CD4-positive, alpha-beta T cell treated with Interferon alpha-2 for 1 hour (primary cell): Measurements from ENCODE around the gene ABCC8.
A peak's percentile ranks its signal among the peaks of the same experiment; 100 is the strongest.

ENCODE experiments used
- DNase-seq, 2 donors: peaks; one replicate each; pipeline ENCODE4 v3.0.0-alpha.2; 2020 to 2022

Gene ABCC8

GRCh38 chr11:17401316-17401715 lies 75.3 kb downstream of the ABCC8 start:
- no peak for DNase-seq

- DNase-seq: no peak
Measured at GRCh38 chr11:17400048-17400775, 76.4 kb downstream of the ABCC8 start.

- DNase-seq: no peak
Measured at GRCh38 chr11:17399236-17399635, 77.4 kb downstream of the ABCC8 start.

- DNase-seq: no peak
Measured at GRCh38 chr11:17397311-17398002, 79.2 kb downstream of the ABCC8 start.

- DNase-seq: no peak
Measured at GRCh38 chr11:17396598-17397310, 79.9 kb downstream of the ABCC8 start.

DNA sequence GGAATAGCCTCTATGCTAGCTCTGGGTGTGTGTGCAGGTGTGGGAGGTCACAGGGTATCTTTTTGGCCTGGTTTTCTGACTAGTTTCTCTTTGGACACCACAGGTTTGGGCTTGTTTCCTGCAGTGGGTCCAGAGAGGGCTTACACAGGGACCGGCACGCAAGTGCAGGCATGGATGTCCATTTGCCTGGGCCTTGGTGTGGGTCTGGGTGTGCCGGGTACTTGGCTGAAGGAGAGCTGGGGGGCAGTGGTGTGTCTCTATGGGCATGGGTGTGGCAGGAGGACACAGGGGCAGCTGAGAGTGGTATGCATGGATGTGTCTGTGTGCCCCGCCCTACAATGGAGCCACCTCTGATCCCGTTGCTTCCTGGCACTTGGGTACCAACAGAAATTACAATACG lies 80.7 kb downstream of the ABCC8 start:
- no peak for DNase-seq

GRCh38 chr11:17395554-17395961 lies 81.1 kb downstream of the ABCC8 start:
- no peak for DNase-seq

DNA sequence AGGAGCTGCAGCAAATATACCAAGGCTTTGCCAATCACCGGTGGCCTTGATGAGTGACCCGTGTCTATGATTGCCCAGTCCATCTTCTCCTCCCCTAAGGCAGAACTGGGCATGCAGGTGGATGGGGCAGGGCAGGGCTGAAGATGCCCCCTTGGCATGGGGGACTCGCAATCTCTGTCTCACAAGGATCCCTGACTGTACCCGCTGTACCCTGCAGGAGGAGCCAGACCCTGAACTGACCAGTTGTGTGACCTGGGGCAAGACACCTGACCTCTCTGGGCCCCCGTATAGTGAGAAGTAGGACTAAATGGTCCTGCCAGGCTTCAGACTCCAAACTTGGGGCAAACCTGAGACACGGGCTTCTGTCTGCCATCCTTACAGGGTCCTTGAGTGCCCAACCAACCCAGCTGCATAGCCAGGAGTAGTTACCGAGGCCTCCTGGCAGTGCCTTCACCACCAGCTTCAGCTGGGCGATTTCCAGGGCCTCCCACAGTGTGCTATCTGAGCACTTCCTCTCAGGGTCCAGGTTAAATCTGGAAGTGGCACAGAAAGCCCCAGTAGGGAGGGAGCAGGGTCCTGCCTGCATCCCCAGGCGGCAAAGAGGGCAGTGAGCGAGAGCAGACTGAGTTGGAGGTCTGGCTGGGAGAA lies 81.8 kb downstream of the ABCC8 start:
- DNase-seq: no peak

DNA sequence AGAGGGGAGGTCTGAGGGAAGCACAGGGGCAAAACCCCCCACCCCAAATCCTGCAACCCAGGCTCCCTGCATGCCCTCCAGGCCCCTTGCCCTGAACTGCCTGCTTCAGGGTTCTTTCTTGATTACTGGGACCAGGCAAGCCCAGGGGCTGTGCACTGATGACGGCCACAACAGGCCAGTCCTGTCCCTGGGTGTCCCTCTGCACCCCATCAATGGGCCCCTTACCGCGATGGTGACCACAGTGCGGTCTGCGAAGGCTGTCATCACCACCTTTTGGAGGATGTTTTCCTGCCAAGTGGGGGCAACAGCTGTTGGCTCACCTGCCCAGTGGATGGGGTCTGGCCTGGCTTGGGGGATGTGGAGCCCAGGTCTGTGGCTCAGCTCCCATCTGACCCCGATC lies 83.2 kb downstream of the ABCC8 start:
- DNase-seq: no peak

DNA sequence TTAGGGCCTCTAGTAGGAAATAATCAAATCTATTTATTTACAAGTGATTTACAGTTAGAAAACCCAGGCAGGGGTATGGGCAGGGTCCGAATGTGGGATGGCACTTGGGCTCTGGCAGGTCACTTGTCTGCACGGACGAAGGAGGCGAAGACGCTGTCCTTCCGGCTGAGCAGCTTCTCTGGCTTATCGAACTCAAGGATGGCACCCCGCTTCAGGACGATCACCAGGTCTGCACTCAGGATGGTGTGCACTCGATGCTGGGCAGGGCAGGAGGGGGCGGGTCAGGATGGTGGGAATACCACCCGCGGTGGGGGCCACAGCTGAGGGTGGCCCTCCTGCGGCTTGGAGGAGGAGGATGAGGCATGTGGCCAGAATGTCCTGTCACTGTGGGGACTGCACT lies 83.8 kb downstream of the ABCC8 start:
- DNase-seq: no peak

DNA sequence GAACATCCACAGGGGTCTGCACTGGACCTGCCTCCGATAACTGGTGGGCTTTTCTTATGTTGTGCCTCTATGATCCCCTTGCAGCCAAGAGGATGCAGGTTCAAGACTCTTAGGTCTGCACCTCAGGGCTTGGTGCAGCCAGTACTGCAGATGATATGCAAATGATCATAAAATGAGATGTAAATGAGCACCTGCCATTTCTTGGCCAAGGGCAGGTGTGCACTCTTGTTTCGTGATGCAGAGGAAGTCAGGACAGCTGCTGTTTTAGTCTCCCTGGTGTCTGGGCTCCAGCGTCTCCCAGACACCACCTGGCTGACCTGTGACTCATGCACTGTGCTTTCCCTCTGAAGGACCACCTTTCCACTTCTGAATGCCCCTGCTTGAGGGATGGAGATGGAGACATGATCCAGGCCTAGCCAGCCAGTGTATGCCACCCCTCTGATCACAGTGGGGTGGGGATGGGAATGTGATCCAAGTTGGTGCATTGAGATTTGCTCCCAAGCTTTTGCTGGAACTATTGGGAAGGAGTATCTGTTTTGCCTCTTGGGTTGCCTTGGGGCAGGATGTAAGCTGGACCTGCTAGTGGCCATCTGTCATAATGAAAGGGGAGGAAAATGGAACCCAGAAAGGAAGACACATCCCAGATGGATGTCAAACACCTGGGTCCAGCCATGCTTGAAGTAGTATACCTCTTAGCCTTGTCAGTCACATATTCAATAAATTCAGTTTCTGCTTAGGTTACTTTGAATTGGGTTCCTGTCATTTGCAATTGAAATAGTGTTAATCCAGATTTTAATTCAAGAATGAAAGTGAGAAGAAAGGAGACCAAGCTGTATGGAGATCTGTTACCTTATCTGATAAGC lies 84.9 kb downstream of the ABCC8 start:
- no peak for DNase-seq

DNA sequence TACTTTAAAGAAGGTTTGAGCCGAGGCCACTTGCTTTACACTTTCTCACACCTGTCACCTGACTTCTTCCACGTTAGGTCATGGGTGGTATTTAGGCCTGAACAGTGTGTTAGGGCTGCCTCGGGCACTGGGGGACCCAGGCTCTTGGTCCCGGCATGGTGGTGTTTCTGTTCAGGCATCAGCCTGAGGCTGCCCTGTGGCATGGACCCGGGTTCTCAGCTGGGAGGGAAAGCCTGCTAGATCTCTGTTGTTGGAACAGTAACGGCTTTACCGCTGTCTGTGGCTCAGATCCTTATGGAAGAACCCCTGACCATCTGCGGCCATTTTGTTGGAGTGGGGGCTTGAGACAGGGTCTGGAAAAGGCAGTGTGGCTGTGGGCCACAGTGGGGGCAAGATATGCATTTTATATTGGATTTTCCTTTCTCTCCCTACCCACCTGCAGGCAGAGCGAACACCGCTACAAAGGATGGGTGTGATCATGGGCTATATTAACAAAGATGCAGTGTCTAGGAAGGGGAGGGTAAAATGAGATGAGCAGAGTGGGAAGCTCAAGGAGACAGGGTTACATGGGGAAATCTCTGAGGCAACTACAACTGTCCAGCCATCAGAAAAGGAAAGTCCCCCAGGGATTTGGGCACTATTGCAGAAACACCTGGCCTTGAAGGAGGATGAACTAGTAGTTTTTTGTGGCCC lies 86.5 kb downstream of the ABCC8 start:
- peak in 1 of 2 donors; percentile 10 for DNase-seq

GRCh38 chr11:17389211-17389956 lies 87.3 kb downstream of the ABCC8 start:
- peak; percentile 73 to 83 for DNase-seq

DNA sequence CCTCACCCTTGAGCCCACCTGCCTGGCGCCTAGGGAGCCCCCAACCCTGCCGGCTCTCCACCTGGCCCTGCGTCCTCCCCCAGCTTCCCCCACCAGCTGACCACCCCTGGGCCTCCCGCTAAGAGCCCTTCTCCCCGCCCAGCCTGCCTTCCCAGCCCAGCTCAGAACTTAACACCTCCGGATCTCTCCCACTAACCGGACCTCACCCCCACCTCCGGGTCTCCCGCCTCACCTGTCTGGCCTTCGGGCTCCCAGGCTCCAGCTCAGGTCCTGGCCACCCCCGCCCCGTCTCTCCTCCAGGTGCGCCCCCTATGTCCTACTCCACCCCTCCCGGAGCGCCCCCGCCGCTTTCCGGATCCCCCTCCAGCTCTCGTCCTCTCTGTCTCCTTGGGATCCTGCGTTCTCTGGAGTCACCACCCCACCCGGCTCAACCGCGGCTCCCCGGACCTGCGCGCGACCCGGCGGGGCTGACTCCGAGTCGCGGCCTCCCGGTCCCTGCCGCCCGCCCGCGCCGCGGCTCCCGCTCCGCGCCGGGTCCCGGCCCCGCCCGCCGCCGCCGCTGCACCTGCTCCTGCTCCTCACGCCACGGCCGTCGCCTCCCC lies 87.9 kb downstream of the ABCC8 start, which contains the start of gene KCNJ11:
TSS of gene KCNJ11 (minus strand) at position 51 of the 602 bp plus-strand sequence. CDS start 568 bp downstream, outside the sequence.
- no peak for DNase-seq

DNA sequence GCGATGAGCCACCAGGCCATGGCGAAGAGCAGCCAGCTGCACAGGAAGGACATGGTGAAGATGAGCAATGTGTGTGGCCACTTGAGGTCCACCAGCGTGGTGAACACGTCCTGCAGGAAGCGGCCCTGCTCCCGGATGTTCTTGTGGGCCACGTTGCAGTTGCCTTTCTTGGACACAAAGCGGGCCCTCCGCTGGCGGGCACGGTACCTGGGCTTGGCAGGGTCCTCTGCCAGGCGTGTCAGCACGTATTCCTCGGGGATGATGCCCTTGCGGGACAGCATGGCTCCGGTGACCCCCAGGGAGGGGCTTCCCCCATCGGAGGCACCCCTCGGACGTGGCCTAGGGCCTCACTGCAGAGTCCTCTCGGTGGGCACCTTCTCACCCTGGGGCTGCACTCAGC lies 88.8 kb downstream of the ABCC8 start:
- no peak for DNase-seq

DNA sequence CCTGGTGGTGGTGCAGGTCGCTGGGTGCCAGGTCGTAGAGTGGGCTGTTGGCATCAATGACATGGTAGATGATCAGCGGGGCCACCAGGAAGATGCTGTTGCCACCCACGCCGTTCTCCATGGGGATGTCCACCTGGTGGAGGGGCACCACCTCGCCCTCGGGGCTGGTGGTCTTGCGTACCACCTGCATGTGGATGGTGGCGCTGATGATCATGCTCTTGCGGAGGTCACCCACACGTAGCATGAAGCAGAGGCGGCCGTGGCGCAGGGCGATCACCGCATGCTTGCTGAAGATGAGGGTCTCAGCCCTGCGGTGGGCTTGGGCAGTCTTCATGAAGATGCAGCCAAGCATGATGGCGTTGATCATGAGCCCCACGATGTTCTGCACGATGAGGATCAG lies 89.4 kb downstream of the ABCC8 start:
- no peak for DNase-seq

DNA sequence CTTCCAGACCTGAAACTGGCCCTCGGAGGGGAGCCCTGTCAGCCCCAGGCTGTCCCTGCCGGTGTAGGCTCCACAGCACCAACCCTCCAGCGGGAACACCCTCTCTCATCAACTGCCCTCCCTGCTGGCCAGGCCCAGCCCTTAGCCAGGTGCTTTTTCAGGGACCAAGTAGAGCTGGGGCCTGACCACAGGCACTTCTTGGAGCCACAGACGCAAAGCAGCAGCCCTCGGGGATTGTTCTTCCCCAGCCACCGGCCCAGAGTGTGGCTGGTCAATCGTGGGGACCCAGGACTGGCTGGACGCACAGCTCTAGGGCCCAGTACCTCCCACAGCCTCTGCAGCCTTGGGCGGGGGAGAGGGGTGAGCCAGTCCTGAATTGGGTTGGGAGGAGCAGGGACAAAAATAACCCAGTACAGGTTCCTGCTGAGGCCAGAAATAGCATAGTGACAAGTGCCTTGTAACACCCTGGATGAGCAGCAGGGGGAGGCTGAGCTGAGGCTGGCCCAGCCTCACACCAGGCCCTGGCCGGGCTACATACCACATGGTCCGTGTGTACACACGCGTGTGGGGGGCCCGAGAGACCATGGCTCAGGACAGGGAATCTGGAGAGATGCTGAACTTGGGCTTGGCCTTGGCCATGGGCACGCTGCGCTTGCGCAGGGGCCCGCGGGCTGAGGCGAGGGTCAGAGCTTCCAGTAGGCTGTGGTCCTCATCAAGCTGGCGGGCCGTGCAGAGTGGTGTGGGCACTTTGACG lies 90.1 kb downstream of the ABCC8 start:
- peak in 1 of 2 donors; percentile 33 for DNase-seq

DNA sequence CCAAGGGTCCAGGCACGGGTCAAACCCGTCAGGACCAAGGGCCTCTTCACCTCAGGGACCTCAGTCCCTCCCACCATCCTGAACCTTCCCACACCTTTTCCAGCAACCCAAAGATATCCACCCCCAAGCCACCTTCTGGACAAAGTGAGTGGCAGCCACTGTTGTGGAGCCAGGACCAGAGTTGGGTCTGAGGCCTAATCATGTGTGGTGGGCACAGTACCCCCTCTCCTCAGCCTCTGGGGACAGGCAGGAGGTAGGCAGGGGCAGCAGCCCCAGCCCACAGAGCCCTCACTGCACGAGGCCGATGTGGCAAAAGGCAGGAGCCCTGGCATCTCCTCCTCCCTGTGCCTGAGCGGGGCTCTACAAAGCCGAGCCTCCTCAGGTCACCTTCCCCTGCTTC lies 90.7 kb downstream of the ABCC8 start:
- DNase-seq: no peak

DNA sequence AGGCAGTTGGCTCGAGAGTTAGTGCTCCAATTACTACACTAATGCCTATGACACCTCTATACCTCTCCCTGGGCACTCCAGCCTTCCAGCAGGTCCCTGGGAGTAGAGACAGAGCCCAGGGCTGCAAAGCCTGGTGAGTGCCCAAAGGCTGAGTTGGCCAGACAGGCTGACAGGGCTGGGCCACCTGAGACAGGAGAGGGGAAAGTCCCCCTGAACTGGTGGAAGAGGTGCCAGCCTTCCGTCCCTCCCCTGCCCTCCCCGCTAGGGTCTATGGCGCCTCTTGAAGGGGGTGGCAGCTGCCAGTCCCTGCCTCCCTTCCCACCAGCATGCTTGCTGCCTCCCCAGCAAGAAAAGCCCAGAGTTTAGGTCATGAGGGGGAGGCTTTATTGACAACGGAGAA lies 91.2 kb downstream of the ABCC8 start:
- DNase-seq: no peak
